CD4-positive, alpha-beta T cell (primary cell): ENCODE measurements around the gene OPCML. TPM values are rescaled to one million over a fixed set of nuclear protein-coding genes. Genes with fewer than 3 reads are reported as not detected.

Experiments
- ATAC-seq: fragments of 200-7000 bp; cut with Tn5 transposase; one replicate; pipeline ENCODE4 v1.10.0; 2022; ENCODE audit warnings: mild to moderate bottlenecking; ENCODE audit not compliant: poor library complexity
- CTCF ChIA-PET: fragments of 350-600 bp; sonication (Branson Sonifier 250); formaldehyde crosslinking; loops from one replicate; lab custom pipeline; 2021; ENCODE audit warnings: antibody characterized with exemption, inconsistent platforms; lab: Charles Lee
- POLR2A ChIA-PET: fragments of 350-600 bp; sonication (Branson Sonifier 250); formaldehyde crosslinking; loops from one replicate; lab custom pipeline; 2021; ENCODE audit warnings: antibody characterized with exemption, inconsistent platforms; lab: Charles Lee
- DNase-seq, 14 experiments: peaks; one replicate each; pipeline ENCODE4 v3.0.0-alpha.2; 2013 to 2020; ENCODE audit warnings: mixed read lengths in 2 of 14
- H3K27ac ChIP-seq, 2 donors: one replicate each; pipeline versions ENCODE4 v1.5.1 to v1.7.0; 2013; ENCODE audit warnings: low read length in 2 of 2, low read depth in 1 of 2, mild to moderate bottlenecking in 1 of 2
- H3K27me3 ChIP-seq, 2 experiments: 1 replicate in 1 of 2; 2 replicates in 1 of 2; pipeline versions ENCODE4 v1.6.1 to v1.7.0; 2013; ENCODE audit warnings: low read length in 2 of 2, control low read depth in 1 of 2, mild to moderate bottlenecking in 1 of 2, moderate library complexity in 1 of 2; ENCODE audit not compliant: insufficient read depth in 2 of 2, control insufficient read depth in 1 of 2
- H3K36me3 ChIP-seq: one replicate; pipeline ENCODE4 v1.6.1; 2013; ENCODE audit warnings: low read length, control low read depth; ENCODE audit not compliant: insufficient read depth
- H3K4me1 ChIP-seq: one replicate; pipeline ENCODE4 v1.6.1; 2013; ENCODE audit warnings: low read length, control low read depth; ENCODE audit not compliant: insufficient read depth
- H3K4me3 ChIP-seq: one replicate; pipeline ENCODE4 v1.5.1; 2013; ENCODE audit warnings: mild to moderate bottlenecking, low read length, moderate library complexity
- H3K9me3 ChIP-seq, 2 experiments: 1 replicate in 1 of 2; 2 replicates in 1 of 2; pipeline versions ENCODE4 v1.6.1 to v1.7.0; 2013; ENCODE audit warnings: low read length in 2 of 2, mild to moderate bottlenecking in 2 of 2, control low read depth in 1 of 2, moderate library complexity in 1 of 2; ENCODE audit not compliant: control insufficient read depth in 1 of 2, insufficient read depth in 1 of 2
- H3K27ac Mint-ChIP-seq: one replicate; pipeline ENCODE4 v1.8.0; 2020; ENCODE audit warnings: mixed read lengths
- H3K27me3 Mint-ChIP-seq: one replicate; pipeline ENCODE4 v1.8.0; 2021; ENCODE audit warnings: mixed read lengths
- H3K36me3 Mint-ChIP-seq: one replicate; pipeline ENCODE4 v1.8.0; 2021; ENCODE audit warnings: low read depth, mixed read lengths
- H3K4me1 Mint-ChIP-seq: one replicate; pipeline ENCODE4 v1.8.0; 2021; ENCODE audit warnings: low read depth, mixed read lengths
- H3K4me3 Mint-ChIP-seq: one replicate; pipeline ENCODE4 v1.8.0; 2020; ENCODE audit warnings: mild to moderate bottlenecking, mixed read lengths
- H3K9me3 Mint-ChIP-seq: one replicate; pipeline ENCODE4 v1.8.0; 2020; ENCODE audit warnings: mixed read lengths
- CTCF ChIP-seq: fragments of 200-600 bp; IDR thresholded peaks from one replicate; pipeline ENCODE4 v1.8.0; 2022; ENCODE audit warnings: antibody characterized with exemption, mild to moderate bottlenecking
- intact Hi-C, 2 experiments: fragments of 100-400 bp; cut with DNase I in 1 of 2; cut with micrococcal nuclease in 1 of 2; formaldehyde crosslinking; loops; one replicate each; pipeline versions ENCODE4 v1.15.1 to v1.9.0; 2023 to 2025; cut with DNase I, micrococcal nuclease
- total RNA-seq, 174 experiments: library from RNA in 2 of 174; stranded (reverse) in 2 of 174; gene quantifications; one replicate each; pipeline ENCODE4 v1.2.3 and lab custom pipeline; 2021 to 2026

The OPCML gene
- total RNA-seq, 2 experiments from 2014 or later: not detected

- Mint-ChIP-seq H3K9me3 (peaks cover 5% of the 10 kb centered on the region), H3K27ac (no peak overlapping the region), H3K4me1 (no peaks in the 10 kb centered on the region), H3K27me3 (peaks cover 6% of the 10 kb centered on the region), H3K4me3 (no peak overlapping the region), H3K36me3 (no peaks in the 10 kb centered on the region)
- H3K27me3 ChIP-seq: peaks cover 0 to 6% of the 10 kb centered on the region in 2 experiments
- no peak overlapping the region for H3K4me3 ChIP-seq
- H3K9me3 ChIP-seq: peaks cover 0 to 15% of the 10 kb centered on the region in 2 experiments
- ChIA-PET POLR2A (no interaction called here), CTCF (no interaction called here)
- H3K4me1 ChIP-seq: no peaks in the 10 kb centered on the region
- no peak for TF ChIP-seq CTCF
- no peak for DNase-seq
- ATAC-seq: no peak
- intact Hi-C loops: no loop called here
- H3K27ac ChIP-seq: no peak overlapping the region
- no peaks in the 10 kb centered on the region for H3K36me3 ChIP-seq
Measured at GRCh38 chr11:133228471-133229329, 303.6 kb downstream of the OPCML start.

GRCh38 chr11:133227632-133228111 lies 304.6 kb downstream of the OPCML start:
- peaks cover 2% of the 10 kb centered on the region for H3K9me3 Mint-ChIP-seq
- no peak overlapping the region for H3K27ac Mint-ChIP-seq
- peaks cover 0 to 15% of the 10 kb centered on the region in 2 experiments for H3K9me3 ChIP-seq
- H3K4me1 ChIP-seq: no peaks in the 10 kb centered on the region
- ChIA-PET CTCF (no interaction called here), POLR2A (no interaction called here)
- DNase-seq: no peak
- peaks cover 6% of the 10 kb centered on the region for H3K27me3 Mint-ChIP-seq
- no peak for ATAC-seq
- H3K36me3 ChIP-seq: no peaks in the 10 kb centered on the region
- no peaks in the 10 kb centered on the region for H3K36me3 Mint-ChIP-seq
- TF ChIP-seq CTCF: no peak
- H3K27ac ChIP-seq: no peak overlapping the region
- no peak overlapping the region for H3K4me3 Mint-ChIP-seq
- peaks cover 0 to 6% of the 10 kb centered on the region in 2 experiments for H3K27me3 ChIP-seq
- H3K4me3 ChIP-seq: no peak overlapping the region
- H3K4me1 Mint-ChIP-seq: no peaks in the 10 kb centered on the region
- intact Hi-C loops: no loop called here

- Mint-ChIP-seq H3K27ac (no peak overlapping the region), H3K9me3 (no peaks in the 10 kb centered on the region), H3K4me3 (no peak overlapping the region), H3K27me3 (peaks cover 6% of the 10 kb centered on the region), H3K4me1 (no peaks in the 10 kb centered on the region), H3K36me3 (no peaks in the 10 kb centered on the region)
- intact Hi-C loops: no loop called here
- Histone ChIP-seq H3K27ac (no peak overlapping the region), H3K36me3 (no peaks in the 10 kb centered on the region), H3K9me3 (peaks cover 0 to 15% of the 10 kb centered on the region in 2 experiments), H3K4me1 (no peaks in the 10 kb centered on the region), H3K4me3 (no peak overlapping the region), H3K27me3 (peaks cover 0 to 6% of the 10 kb centered on the region in 2 experiments)
- ATAC-seq (no peak), DNase-seq (no peak)
- TF ChIP-seq CTCF: no peak
- POLR2A ChIA-PET: no interaction called here
- CTCF ChIA-PET: no interaction called here
Measured at GRCh38 chr11:133224271-133224670, 308.0 kb downstream of the OPCML start.
